Activated T-cell treated with anti-CD3 and anti-CD28 coated beads, Interleukin-2, amount 50 U/mL, for 48 hours (primary cell): Measurements from ENCODE around the gene RPN1.
"Not testable (repeated sequence)": the region's sequence is repeated elsewhere in the genome, so short reads cannot be mapped to it uniquely, and the experiment has no call there.

Experiments used
- DNase-seq, 2 experiments: peaks; one replicate each; pipeline ENCODE4 v3.0.0-alpha.2; 2020

Gene RPN1

DNA sequence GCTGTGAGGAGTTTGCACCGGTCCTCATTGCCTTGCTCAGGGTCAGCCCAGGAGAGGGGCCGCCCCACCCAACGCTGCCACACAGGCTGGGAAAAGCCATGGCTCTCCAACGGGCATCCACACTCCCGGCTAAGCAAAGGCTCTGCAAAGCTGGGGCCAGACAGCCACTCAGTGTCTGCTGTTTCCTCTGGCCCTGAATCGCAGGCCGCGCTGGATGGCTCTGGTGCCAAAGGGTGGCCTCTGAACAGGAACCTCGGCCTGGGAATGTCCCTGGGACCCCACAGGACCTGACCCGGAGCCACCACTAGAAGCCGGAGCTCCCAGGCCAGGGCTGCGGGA is 42.9 kb downstream of the RPN1 start:
- no peak for DNase-seq

DNA sequence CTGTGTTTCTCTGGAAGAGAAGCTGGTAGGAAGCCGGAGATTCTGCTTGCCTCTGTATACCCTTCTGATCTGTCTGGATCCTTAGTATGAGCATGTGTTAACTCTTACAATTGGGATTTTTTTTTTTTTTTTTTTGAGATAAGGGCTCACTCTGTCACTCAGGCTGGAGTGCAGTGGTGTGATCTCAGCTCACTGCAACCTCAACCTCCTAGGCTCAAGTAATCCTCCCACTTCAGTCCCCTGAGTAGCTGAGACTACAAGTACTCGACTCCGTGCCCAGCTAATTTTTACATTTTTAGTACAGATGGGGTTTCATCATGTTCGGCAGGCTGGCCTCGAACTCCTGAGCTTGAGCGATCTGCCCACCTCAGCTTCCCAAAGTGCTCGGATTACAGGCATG is 44.5 kb downstream of the RPN1 start:
- DNase-seq: no peak

DNA sequence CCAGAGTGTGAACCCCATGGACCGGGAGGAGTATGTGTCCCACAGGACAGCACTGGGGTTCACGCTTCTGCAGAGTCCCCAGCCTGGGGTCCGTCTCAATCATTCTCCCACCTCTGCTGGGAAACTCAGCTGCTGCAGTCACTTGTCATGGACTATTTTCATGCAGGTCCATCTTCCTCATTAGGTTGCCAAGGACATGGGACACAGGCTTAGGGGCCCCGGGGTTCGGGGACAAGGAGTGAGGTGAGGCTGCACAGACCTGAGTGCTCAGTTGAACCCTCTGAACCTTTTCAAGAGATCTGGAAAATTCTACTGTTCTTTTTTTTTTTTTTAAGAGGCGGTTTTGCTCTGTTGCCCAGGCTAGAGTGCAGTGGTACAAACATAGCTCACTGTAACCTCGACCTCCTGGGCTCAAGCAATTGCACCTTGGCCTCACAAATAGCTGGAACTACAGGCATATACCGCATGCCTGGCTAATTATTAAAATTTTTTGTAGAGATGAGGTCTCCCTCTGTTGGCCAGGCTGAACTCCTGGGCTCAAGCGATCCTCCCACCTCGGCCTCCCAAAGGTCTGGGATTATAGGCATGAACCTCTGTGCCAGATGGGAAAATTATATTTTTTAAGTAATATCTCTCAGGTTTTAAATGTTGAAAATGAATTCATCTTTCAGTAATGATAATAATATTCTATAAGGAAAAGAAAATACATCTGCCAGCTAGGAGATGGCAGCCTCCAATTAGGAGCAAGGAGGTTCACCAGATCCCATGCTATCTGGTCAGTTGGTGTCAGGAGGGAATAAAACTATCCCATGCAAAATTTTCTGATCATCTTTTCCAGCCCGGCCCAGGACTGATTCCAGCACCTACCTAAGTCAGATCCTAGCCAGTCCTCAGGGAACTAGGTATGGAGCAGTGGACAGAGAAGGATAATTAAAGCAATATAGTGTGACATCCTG is 45.2 kb downstream of the RPN1 start:
- no peak for DNase-seq

GRCh38 chr3:128603811-128604775 is 46.5 kb downstream of the RPN1 start:
- no peak for DNase-seq

- no peak for DNase-seq
These were observed 47.3 kb downstream of the RPN1 start for GRCh38 chr3:128603313-128603712.

- DNase-seq: no peak
These were observed 51.5 kb downstream of the RPN1 start for GRCh38 chr3:128598884-128599664.

- DNase-seq: no peak
These were observed 52.7 kb downstream of the RPN1 start for GRCh38 chr3:128597900-128598299.

DNA sequence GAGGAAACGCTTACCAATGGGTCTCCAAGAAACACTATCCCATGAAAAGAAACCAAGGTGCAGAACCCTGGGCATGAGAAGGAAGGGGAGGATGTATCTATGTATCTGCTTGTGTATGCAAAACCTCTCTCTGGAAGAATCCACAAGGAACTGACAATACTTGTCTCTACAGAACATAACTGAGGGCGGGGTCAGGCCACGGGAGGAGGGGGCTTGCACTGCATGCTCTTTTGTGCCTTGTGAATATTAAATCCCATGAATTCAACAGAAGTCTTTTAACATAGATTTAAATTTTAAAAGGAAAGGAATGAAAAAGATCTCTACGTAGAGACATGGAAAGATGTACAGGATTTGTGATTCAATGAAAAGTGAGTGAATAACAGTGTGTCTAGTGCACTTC is 57.8 kb downstream of the RPN1 start:
- no peak for DNase-seq

DNA sequence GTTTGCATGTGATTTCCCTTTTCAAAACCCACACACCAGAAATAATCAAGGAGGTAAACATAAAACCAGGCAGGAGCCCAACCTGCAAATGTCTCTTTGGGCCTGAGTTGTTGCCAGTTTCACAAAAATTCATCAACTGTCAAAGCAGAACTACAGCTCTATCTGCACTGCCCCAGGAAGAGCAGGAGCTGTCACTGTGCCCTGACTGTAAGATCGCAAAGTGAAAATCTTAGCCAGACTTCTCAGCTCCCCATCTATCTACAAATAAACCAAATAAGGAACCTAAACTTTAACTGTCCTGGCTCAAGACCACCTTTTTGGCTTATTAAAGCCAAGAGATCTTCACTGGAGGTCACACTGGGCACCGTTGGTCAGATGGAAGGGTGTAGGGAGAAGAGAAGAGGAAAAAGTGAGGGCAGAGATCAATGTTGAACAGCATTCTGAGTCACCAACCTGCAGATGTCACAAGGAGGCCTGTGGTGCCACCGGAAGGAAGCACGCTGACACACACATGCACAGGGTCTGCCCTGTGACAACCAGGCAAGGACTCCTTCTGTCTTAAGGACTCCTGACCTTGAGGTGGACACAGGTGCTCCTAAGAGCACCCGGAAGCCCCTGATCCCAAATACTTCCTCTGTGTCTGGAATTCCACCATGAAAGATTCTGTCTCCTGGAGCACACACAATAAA is 58.7 kb downstream of the RPN1 start:
- DNase-seq: no peak

GRCh38 chr3:128590948-128591347 is 59.7 kb downstream of the RPN1 start:
- DNase-seq: no peak

DNA sequence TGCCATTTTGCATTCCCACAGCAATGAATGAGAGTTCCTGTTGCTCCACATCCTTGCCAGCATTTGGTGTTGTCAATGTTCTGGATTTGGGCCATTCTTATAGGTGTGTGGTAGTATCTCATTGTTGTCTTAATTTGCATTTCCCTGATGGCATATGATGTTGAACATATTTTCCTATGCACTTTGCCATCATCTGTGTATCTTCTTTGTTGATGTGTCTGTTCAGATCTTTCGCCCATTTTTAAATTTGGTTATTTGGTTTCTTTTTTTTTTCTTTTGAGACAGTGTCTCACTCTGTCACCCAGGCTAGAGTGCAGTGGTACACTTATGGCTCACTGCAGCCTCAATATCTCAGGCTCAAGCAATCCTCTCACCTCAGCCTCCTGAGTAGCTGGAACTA is 60.6 kb downstream of the RPN1 start:
- not testable (repeated sequence) for DNase-seq

GRCh38 chr3:128588147-128588546 is 62.5 kb downstream of the RPN1 start:
- DNase-seq: no peak

DNA sequence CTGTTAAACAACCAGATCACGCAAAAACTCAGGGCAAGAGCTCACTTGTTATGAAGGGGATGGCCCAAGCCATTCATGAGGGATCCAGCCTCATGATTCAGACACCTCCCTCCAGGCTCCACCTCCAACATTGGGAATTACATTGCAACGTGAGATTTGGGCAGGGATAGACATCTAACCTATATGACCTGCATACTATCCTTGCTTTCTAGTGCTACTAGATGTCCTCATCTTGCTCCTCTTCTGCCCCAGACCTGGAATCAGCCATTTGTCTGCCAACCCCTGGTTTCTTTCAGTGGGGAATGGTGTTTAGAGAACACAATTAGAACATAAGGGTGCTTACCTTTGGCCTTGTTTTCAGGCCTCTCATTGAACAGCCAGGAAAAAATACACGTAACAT is 63.2 kb downstream of the RPN1 start:
- no peak for DNase-seq

DNA sequence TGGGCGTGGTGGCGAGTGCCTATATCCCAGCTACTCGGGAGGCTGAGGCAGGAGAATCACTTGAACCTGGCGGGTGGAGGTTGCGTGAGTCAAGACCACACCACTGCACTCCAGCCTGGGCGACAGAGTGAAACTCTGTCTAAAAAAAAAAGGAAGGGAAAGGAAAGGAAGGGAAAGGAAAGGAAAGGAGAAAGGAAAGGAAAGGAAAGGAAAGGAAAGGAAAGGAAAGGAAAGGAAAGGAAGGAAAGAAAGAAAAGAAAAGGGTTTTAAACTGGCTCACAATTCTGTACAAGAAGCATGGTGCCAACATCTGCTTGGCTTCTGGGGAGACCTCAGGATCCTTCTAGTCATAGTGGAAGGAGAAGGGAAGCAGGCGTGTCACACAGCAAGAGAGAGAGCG is 63.7 kb downstream of the RPN1 start:
- DNase-seq: not testable (repeated sequence)

DNA sequence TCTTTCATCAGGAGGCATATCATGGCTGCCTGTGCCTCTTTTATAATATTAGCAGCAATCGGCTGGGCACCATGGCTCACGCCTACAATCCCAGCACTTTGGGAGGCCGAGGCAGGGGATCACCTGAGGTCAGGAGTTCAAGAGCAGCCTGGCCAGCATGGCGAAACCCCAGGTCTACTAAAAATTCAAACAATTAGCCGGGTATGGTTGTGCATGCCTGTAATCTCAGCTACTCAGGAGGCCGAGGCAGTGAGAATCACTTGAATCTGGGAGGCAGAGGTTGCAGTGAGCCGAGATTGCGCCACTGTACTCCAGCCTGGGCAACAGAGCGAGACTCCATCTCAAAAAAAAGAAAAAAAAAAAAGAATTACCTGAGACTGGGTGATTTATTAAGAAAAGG is 64.2 kb downstream of the RPN1 start:
- DNase-seq: not testable (repeated sequence)

- no peak for DNase-seq
These were observed 64.6 kb downstream of the RPN1 start for GRCh38 chr3:128585974-128586373.

GRCh38 chr3:128585189-128585588 is 65.4 kb downstream of the RPN1 start:
- no peak for DNase-seq

DNA sequence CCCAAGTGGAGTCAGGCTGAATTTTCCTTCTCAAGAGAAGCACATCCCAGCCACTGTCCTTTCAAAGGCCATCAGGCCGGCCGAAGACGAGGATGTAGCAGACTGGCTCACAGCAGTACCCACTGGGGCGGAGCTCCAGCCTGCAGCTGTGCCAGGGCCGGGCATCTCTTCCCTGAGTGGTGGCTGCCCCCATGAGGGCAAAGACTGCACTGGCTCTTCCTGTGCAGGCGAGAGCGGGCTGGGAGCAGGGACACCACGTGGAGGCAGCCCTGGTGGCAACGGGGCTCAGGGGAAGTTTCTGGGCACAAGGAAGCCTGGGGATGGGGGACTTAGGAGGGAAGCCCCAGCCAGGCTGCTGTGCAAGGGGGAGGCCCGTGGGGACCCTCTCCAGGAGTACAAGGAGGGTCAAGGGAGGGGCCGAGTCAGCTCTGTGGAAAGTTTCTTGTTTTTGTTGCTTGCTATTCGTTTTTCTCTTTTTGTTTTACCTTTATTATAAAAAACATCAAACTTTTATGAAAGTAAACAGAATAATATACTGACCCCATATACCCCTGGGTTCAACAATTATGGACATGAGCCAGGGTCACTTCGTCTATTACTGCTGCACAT is 66.1 kb downstream of the RPN1 start:
- DNase-seq: peak; percentile 67 to 73

GRCh38 chr3:128581566-128581965 is 69.1 kb downstream of the RPN1 start:
- no peak for DNase-seq

DNA sequence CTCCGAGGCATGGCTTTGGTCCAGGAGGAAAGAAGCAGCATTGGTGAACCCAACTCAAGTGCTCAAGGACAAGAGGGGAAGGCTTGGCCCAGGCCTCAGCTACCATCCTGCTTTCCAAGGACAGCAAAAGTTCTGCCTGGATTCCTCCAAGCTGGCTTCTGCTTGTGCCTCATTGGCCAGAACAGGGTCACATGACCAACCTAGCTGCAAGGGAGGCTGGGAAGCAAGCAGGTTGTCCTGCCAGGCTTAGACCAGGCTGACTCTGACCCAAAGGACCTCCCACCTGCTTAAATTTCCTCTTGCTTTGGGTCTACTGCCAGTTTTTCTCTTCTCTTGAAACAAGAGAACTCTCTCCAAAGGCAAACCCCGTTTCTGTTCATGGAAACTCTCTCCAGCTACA is 70.7 kb downstream of the RPN1 start:
- no peak for DNase-seq

- no peak for DNase-seq
These were observed 72.3 kb downstream of the RPN1 start for GRCh38 chr3:128578346-128578745.

DNA sequence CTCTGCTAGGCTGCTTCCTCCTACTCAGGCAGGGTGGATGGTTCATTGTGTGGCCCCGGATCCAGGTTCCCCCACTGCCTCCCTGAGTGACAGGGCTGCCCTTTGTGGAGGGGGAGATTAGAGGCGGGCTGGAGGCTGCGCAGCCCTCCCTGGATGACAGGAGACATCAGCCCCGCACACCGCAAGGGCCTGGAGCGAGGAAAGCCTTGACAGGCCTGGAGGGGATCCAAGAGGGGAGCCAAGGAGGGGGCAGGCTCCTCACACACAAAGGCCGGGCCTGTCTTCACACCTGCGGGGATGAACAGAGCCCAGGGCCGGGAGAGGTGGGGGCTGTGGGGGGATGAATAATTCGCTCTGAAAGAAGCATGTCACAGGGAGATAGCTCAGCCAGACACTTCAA is 72.9 kb downstream of the RPN1 start:
- no peak for DNase-seq
